HG03066 (cell line): Measurements from ENCODE around the gene PRR23E.

ENCODE experiments used
- ATAC-seq: cut with Tn5 transposase; IDR thresholded peaks from one replicate; pipeline ENCODE4 v1.9.1; 2021; ENCODE audit warnings: low read depth; ENCODE audit not compliant: unreplicated experiment

Gene PRR23E

DNA sequence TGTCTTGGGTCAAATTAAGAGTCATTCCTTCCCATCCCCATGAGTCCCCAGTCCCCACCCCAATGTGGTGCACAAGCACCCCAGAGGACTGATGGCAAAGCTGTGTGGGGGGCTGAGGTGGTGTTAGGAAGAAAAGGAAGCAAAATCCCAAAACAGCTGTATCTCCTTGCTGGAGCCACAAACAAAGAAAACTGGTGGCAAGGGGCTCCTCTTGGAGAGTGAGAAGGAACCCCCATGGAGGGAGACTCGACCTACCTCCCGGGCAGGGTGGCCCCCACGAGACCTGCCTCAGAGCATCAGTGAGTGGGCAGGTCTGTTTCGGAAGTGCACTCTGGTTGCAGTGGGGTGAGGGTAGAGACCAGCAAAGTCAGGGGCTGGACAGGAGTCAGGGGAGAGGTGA, 29.2 kb downstream of the PRR23E start:
- ATAC-seq = no peak

DNA sequence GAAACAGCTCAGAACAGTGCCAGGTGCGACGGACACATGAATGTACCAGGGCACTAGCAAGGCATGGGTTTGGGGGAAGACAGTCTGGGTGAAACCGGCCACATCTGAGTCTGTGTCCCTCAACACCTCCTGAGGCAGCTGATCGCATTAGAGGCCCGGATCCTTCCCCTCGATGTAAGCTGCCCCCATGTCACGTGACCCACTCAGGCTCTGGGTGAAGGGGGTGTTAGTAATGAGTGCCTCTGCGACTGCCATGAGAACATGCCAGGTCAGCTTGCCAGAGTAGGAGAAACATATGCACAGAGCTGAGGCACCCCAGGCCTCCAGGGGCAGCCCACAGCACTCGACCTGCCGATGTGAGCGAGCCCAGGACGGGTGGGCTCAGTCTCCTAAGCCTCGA, 29.7 kb downstream of the PRR23E start:
- ATAC-seq = no peak

DNA sequence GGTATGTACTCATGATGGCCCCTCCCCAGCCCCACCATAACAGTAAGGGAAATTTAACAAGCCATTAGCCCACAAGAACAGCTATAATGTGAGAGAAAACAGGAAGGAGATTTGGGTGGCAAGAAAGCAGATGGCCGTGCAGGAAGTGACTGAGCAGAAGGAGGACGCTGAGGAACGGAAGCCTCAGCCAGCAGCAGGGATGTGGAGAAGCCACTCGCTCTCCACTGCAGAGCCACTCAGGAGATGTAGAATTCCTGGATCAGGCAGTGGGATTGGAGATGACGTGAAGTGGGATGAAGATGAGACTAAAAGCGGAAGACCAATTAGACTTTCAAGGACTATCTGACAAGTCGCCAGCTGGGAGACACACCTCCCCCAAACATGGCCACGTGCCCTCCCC, 31.2 kb downstream of the PRR23E start:
- no peak for ATAC-seq

- no peak for ATAC-seq
Measured at GRCh38 chr3:127226457-127226856, 33.5 kb downstream of the PRR23E start.

GRCh38 chr3:127226946-127227842, 34.3 kb downstream of the PRR23E start:
- ATAC-seq = no peak

- ATAC-seq = no peak
Measured at GRCh38 chr3:127228866-127229265, 35.9 kb downstream of the PRR23E start.

- no peak for ATAC-seq
Measured at GRCh38 chr3:127233371-127233770, 40.4 kb downstream of the PRR23E start.

DNA sequence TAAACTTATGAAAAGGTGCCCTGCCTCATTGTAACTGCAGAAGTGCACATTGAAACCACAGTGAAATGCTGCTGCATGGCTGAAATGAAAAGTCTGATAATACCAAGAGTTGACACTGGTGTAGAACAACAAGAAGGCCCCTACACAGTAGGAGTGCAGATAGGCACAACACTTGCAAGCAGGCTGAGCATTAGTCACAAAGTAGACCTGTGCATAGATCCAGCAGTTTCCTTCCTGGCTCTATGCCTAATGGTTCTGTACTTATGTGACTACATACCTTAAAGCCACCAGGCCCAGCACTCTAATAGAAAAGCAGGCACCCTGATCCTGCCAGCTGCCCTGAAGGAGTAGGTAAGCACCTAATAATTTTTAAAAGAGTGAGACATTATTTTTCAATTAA, 41.8 kb downstream of the PRR23E start:
- ATAC-seq = no peak

DNA sequence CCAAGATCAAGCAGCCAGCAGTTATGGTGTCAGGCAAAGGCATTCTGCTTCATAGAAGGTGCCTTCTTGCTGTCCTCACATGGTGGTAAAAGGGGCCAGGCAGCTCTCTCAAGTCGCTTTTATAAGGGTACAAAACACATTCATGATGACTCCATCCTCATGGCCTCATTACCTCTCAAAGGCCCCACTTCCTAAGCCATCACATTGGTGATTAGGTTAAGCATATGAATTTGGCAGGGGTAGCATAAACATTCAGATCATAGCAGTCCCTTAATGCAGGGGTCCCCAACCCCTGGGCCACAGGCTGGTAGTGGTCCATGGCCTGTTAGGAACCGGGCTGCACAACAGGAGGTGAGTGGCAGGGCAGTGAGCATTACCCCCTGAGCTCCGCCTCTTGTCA, 42.8 kb downstream of the PRR23E start:
- no peak for ATAC-seq

DNA sequence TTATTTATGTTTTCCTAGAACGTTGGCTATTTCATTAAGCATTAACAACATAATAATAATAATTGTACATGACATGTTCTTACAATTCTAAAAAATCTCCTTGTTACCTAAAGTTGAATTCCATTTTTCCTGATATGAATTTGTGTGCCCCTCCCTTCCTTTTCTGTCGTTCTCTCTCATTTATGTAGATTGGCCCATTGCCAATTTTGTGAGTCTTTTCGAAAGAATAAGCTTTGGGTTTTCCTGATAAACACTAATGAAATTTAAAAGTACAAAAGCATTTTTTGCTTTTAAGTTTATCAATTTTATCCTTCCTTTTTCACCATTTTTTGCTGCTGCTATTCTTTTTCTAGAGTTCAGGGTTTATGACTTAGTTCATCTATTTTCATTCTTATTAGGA, 44.9 kb downstream of the PRR23E start:
- no peak for ATAC-seq

- no peak for ATAC-seq
Measured at GRCh38 chr3:127238602-127239001, 45.7 kb downstream of the PRR23E start.

- ATAC-seq = no peak
Measured at GRCh38 chr3:127247292-127247691, 54.4 kb downstream of the PRR23E start.
